Measurements from ENCODE around the gene KIRREL3. TPM values are rescaled to one million over a fixed set of nuclear protein-coding genes. Genes with fewer than 3 reads are reported as not detected.

The KIRREL3 gene
- polyA plus RNA-seq, 1 donor (not counting 4 experiments of a cell fraction or from before 2014, with no cell fraction given), result 0.04 TPM

GRCh38 chr11:126766440-126766839, 234.1 kb downstream of the KIRREL3 start:
- TF ChIP-seq EZH2 (IDR thresholded peaks at IDR 0.05; ENCODE audit: low read length) (no peak), CTCF (optimal IDR thresholded peaks at IDR 0.05 in 1 of 3, IDR thresholded peaks at IDR 0.05 in 1 of 3, conservative IDR thresholded peaks at IDR 0.05 in 1 of 3; ENCODE audit: extremely low read depth in 1 of 3, insufficient read depth in 2 of 3, low read length in 3 of 3) (no peak)
- no peaks in the 10 kb centered on the region for H3K27me3 ChIP-seq (ENCODE audit: control insufficient read depth, extremely low read depth, insufficient read depth, low read length)
- H3K27ac ChIP-seq (ENCODE audit: control insufficient read depth, insufficient read depth, low read length), result no peak overlapping the region
- dilution Hi-C loops (cut with MboI; ENCODE audit: extremely low pct_ligation_motif_present, low sequenced_read_pairs), result no loop called here
- no peaks in the 10 kb centered on the region for H3K79me2 ChIP-seq (ENCODE audit: control insufficient read depth, insufficient read depth, low read length)
- H3K4me3 ChIP-seq (ENCODE audit: control insufficient read depth in 2 of 3, extremely low read depth in 1 of 3, insufficient read depth in 2 of 3, low read depth in 1 of 3, low read length in 3 of 3), result no peak overlapping the region
- no peaks in the 10 kb centered on the region for H4K20me1 ChIP-seq (ENCODE audit: control insufficient read depth, extremely low read depth, insufficient read depth, low read length)
- H3K4me2 ChIP-seq (ENCODE audit: control insufficient read depth, extremely low read depth, insufficient read depth, low read depth, low read length), result no peak overlapping the region
- no peaks in the 10 kb centered on the region for H3K36me3 ChIP-seq (ENCODE audit: control insufficient read depth in 2 of 2, extremely low read depth in 1 of 2, insufficient read depth in 2 of 2, low read length in 2 of 2)
- DNase-seq (ENCODE audit: low read depth, low spot score) (no peak), FAIRE-seq (no peak)
- H3K9me3 ChIP-seq (ENCODE audit: control insufficient read depth, low read depth, low read length), result no peaks in the 10 kb centered on the region
- no peaks in the 10 kb centered on the region for H3K4me1 ChIP-seq (ENCODE audit: control insufficient read depth, extremely low read depth, insufficient read depth, low read length)
- no peak overlapping the region for H3K9ac ChIP-seq (ENCODE audit: control insufficient read depth, extremely low read depth, insufficient read depth, low read length)
- H3K9me1 ChIP-seq (ENCODE audit: control insufficient read depth, extremely low read depth, insufficient read depth, low read length), result no peaks in the 10 kb centered on the region
- no peak overlapping the region for H2AFZ ChIP-seq (ENCODE audit: control insufficient read depth, low read length)

DNA sequence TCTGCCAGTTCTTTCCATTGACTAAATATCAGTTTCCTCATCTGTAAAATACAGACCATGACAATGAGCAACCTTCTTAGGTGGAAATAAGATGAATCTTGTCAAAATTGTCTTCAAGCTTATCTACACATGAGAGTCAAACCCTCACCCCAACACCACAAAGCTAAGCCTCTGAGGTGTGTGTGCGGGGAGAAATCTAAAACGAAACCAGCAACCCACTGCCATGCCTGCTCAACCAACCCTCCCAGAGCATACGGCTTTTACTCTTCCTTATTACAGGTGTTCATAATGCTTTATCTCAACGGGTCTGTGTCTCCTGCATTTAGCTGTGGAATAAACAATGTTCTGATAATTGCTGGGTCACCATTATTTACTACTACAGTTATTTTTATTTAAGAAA, 235.4 kb downstream of the KIRREL3 start:
- Histone ChIP-seq H3K36me3 (ENCODE audit: control insufficient read depth in 2 of 2, extremely low read depth in 1 of 2, insufficient read depth in 2 of 2, low read length in 2 of 2) (no peaks in the 10 kb centered on the region), H3K79me2 (ENCODE audit: control insufficient read depth, insufficient read depth, low read length) (no peaks in the 10 kb centered on the region), H3K27me3 (ENCODE audit: control insufficient read depth, extremely low read depth, insufficient read depth, low read length) (no peaks in the 10 kb centered on the region), H2AFZ (ENCODE audit: control insufficient read depth, low read length) (no peak overlapping the region), H3K27ac (ENCODE audit: control insufficient read depth, insufficient read depth, low read length) (no peak overlapping the region), H3K4me1 (ENCODE audit: control insufficient read depth, extremely low read depth, insufficient read depth, low read length) (no peaks in the 10 kb centered on the region), H4K20me1 (ENCODE audit: control insufficient read depth, extremely low read depth, insufficient read depth, low read length) (no peaks in the 10 kb centered on the region), H3K4me3 (ENCODE audit: control insufficient read depth in 2 of 3, extremely low read depth in 1 of 3, insufficient read depth in 2 of 3, low read depth in 1 of 3, low read length in 3 of 3) (no peak overlapping the region), H3K9me3 (ENCODE audit: control insufficient read depth, low read depth, low read length) (no peaks in the 10 kb centered on the region), H3K9ac (ENCODE audit: control insufficient read depth, extremely low read depth, insufficient read depth, low read length) (no peak overlapping the region), H3K4me2 (ENCODE audit: control insufficient read depth, extremely low read depth, insufficient read depth, low read depth, low read length) (no peak overlapping the region), H3K9me1 (ENCODE audit: control insufficient read depth, extremely low read depth, insufficient read depth, low read length) (no peaks in the 10 kb centered on the region)
- TF ChIP-seq CTCF (optimal IDR thresholded peaks at IDR 0.05 in 1 of 3, IDR thresholded peaks at IDR 0.05 in 1 of 3, conservative IDR thresholded peaks at IDR 0.05 in 1 of 3; ENCODE audit: extremely low read depth in 1 of 3, insufficient read depth in 2 of 3, low read length in 3 of 3) (no peak), EZH2 (IDR thresholded peaks at IDR 0.05; ENCODE audit: low read length) (no peak)
- dilution Hi-C loops (cut with MboI; ENCODE audit: extremely low pct_ligation_motif_present, low sequenced_read_pairs), result no loop called here
- DNase-seq (ENCODE audit: low read depth, low spot score) (no peak), FAIRE-seq (no peak)
